ENCODE results near the gene NEMF. TPM values are rescaled to one million over a fixed set of nuclear protein-coding genes. Genes with fewer than 3 reads are reported as not detected.

Gene NEMF
- total and polyA plus RNA-seq, 2 donors (not counting 1 experiment from before 2014, with no cell fraction given), result 26.7 to 127 TPM

GRCh38 chr14:49769171-49769570, 83.4 kb downstream of the NEMF start:
- H3K27ac ChIP-seq (ENCODE audit: low read length in 2 of 2), result peak overlapping the region; percentile 25 to 91
- WGBS (ENCODE audit: insufficient coverage), result 31% methylated on average over 6 of the region's 6 CpGs
- peak overlapping the region; percentile 98 for H3K4me3 Mint-ChIP-seq
- TF ChIP-seq EZH2 (IDR thresholded peaks at IDR 0.05; ENCODE audit: borderline replicate concordance, insufficient read depth, low read depth, low read length, poor library complexity, severe bottlenecking), result no peak
- TF ChIP-seq, protein P1, sequence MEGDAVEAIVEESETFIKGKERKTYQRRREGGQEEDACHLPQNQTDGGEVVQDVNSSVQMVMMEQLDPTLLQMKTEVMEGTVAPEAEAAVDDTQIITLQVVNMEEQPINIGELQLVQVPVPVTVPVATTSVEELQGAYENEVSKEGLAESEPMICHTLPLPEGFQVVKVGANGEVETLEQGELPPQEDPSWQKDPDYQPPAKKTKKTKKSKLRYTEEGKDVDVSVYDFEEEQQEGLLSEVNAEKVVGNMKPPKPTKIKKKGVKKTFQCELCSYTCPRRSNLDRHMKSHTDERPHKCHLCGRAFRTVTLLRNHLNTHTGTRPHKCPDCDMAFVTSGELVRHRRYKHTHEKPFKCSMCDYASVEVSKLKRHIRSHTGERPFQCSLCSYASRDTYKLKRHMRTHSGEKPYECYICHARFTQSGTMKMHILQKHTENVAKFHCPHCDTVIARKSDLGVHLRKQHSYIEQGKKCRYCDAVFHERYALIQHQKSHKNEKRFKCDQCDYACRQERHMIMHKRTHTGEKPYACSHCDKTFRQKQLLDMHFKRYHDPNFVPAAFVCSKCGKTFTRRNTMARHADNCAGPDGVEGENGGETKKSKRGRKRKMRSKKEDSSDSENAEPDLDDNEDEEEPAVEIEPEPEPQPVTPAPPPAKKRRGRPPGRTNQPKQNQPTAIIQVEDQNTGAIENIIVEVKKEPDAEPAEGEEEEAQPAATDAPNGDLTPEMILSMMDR (IDR thresholded peaks at IDR 0.05), result no peak
- no peak for DNase-seq
- H3K79me2 ChIP-seq (ENCODE audit: control insufficient read depth, insufficient read depth, low read length), result peaks cover 33% of the 10 kb centered on the region
- POLR2A ChIA-PET, result interaction anchor here (1.7 to 3.0 kb wide), 4 partner anchors 12 to 135 kb away, joined by 4 to 35 read pairs (median 10); partner anchors contain the start of genes DNAAF2 and KLHDC1
- H3K4me3 ChIP-seq (ENCODE audit: control extremely low read depth in 1 of 5, extremely low read depth in 1 of 5, insufficient read depth in 1 of 5, low read depth in 2 of 5, low read length in 4 of 5), result peak overlapping the region; percentile 53 to 97 (median 76)
- CTCF ChIA-PET, result interaction anchor here (0.6 to 5.2 kb wide), 6 partner anchors 83 to 307 kb away, joined by 3 to 35 read pairs (median 8); partner anchors contain the start of genes DNAAF2, LRR1, MGAT2 and NEMF
- H4K20me1 ChIP-seq (ENCODE audit: control insufficient read depth, insufficient read depth, low read length, poor library complexity, severe bottlenecking), result peaks cover 15% of the 10 kb centered on the region
- peak overlapping the region; percentile 95 for H2AFZ ChIP-seq (ENCODE audit: insufficient read depth, low read depth, low read length, poor library complexity, severe bottlenecking)
- no peak for ATAC-seq (ENCODE audit: low read depth)
- no peaks in the 10 kb centered on the region for H3K27me3 Mint-ChIP-seq
- peak overlapping the region; percentile 95 for H3K4me2 ChIP-seq (replicated peaks; ENCODE audit: low read depth, low read length, poor library complexity, severe bottlenecking)
- H3K9ac ChIP-seq (ENCODE audit: low read length), result peak overlapping the region; percentile 99
- H3K36me3 ChIP-seq (replicated peaks in 1 of 2; ENCODE audit: control extremely low read depth in 1 of 2, control insufficient read depth in 1 of 2, extremely low read depth in 1 of 2, insufficient read depth in 2 of 2, low read length in 1 of 2), result peaks cover 0 to 8% of the 10 kb centered on the region in 2 experiments
- H3K27me3 ChIP-seq (replicated peaks in 1 of 4; ENCODE audit: control extremely low read depth in 1 of 4, control insufficient read depth in 3 of 4, insufficient read depth in 4 of 4, low read length in 3 of 4), result no peaks in the 10 kb centered on the region
- peaks cover 31% of the 10 kb centered on the region for H3K4me1 Mint-ChIP-seq
- peaks cover 22 to 29% of the 10 kb centered on the region in 2 donors for H3K4me1 ChIP-seq (ENCODE audit: control insufficient read depth in 2 of 2, insufficient read depth in 2 of 2, low read length in 2 of 2)
- H3K27ac Mint-ChIP-seq, result peak overlapping the region; percentile 99
- H3K9me3 ChIP-seq (ENCODE audit: control extremely low read depth in 1 of 3, control insufficient read depth in 2 of 3, insufficient read depth in 1 of 3, low read length in 2 of 3), result no peaks in the 10 kb centered on the region
- H3K9me3 Mint-ChIP-seq (ENCODE audit: insufficient read depth), result no peaks in the 10 kb centered on the region
- intact Hi-C loops (cut with micrococcal nuclease), result loop anchor here (2.0 to 5.0 kb wide), 5 partner anchors 83 to 543 kb away; partner anchors contain the start of genes DMAC2L, L2HGDH, NEMF and RPS29

Data from B cell (primary cell).